Measurements from ENCODE around the gene MYH6.

- TF ChIP-seq EZH2 (IDR thresholded peaks at IDR 0.05; ENCODE audit: low read length, missing control alignments) (no peak), CTCF (conservative IDR thresholded peaks at IDR 0.05 in 1 of 2, IDR thresholded peaks at IDR 0.05 in 1 of 2; ENCODE audit: low read depth in 1 of 2, low read length in 2 of 2) (no peak)
Observed at GRCh38 chr14:23415821-23416778, 8.0 kb upstream of the MYH6 start.
